ENCODE data around the gene PLXNA4. TPM values are rescaled to one million over a fixed set of nuclear protein-coding genes. Genes with fewer than 3 reads are reported as not detected.

Gene PLXNA4
- total and polyA plus RNA-seq, 5 donors = 5.7 to 19.3 (median 16.0) TPM

GRCh38 chr7:132575419-132575981, 770 bp downstream of the PLXNA4 start:
- Histone ChIP-seq H3K27me3 (ENCODE audit: control insufficient read depth, insufficient read depth) (no peaks in the 10 kb centered on the region), H3K9me3 (ENCODE audit: control insufficient read depth, low read length) (no peaks in the 10 kb centered on the region), H3K4me3 (ENCODE audit: low read length) (peak overlapping the region; percentile 79), H3K4me1 (ENCODE audit: control insufficient read depth, insufficient read depth, low read length) (peaks cover 2% of the 10 kb centered on the region), H3K27ac (ENCODE audit: low read length) (no peak overlapping the region)
- ATAC-seq (peak; percentile 82 to 84), DNase-seq (peak; percentile 78 to 90 (median 88))
- 1% methylated on average over 27 of the region's 27 CpGs for WGBS
- intact Hi-C loops (cut with DNase I) = loop anchor here (5.0 to 10.0 kb wide), 5 partner anchors 71 to 628 kb away; no protein-coding TSS in a partner anchor

DNA sequence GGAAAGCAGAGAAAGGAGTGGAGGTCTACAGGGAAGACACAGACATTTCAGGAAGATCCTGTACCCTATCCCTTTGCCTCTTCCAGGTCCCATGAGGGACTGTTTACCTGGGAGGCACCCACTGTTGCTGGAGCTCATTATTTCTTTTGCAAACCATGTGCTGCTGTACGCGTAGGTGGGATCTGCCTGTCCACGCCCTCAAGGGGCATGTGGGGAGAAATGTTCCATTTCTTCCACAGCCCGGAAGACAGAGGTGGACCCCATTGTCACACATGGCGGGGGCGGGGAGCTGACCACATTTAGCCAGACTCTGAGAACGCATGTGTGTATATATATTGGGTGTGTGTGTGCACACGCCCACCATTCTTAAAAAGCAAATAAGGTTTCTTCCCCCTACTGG, 2.0 kb downstream of the PLXNA4 start:
- peak overlapping the region; percentile 79 for H3K4me3 ChIP-seq (ENCODE audit: low read length)
- DNase-seq = no peak

GRCh38 chr7:132573251-132573955, 2.9 kb downstream of the PLXNA4 start:
- Histone ChIP-seq H3K4me3 (ENCODE audit: low read length) (no peak overlapping the region), H3K4me1 (ENCODE audit: control insufficient read depth, insufficient read depth, low read length) (peaks cover 2% of the 10 kb centered on the region), H3K9me3 (ENCODE audit: control insufficient read depth, low read length) (no peaks in the 10 kb centered on the region), H3K27me3 (ENCODE audit: control insufficient read depth, insufficient read depth) (no peaks in the 10 kb centered on the region), H3K27ac (ENCODE audit: low read length) (no peak overlapping the region)
- DNase-seq (no peak), ATAC-seq (no peak)
- intact Hi-C loops (cut with DNase I) = loop anchor here in 2 of 4 donors (10.0 kb wide), 2 partner anchors 69 to 179 kb away; no protein-coding TSS in a partner anchor
- 53% methylated on average over 13 of the region's 13 CpGs for WGBS

More for the DNA sequence above, 2.0 kb downstream of the PLXNA4 start:
- Histone ChIP-seq H3K27me3 (ENCODE audit: control insufficient read depth, insufficient read depth) (no peaks in the 10 kb centered on the region), H3K4me1 (ENCODE audit: control insufficient read depth, insufficient read depth, low read length) (peaks cover 2% of the 10 kb centered on the region), H3K9me3 (ENCODE audit: control insufficient read depth, low read length) (no peaks in the 10 kb centered on the region), H3K27ac (ENCODE audit: low read length) (no peak overlapping the region)
- ATAC-seq = no peak
- intact Hi-C loops (cut with DNase I) = loop anchor here in 2 of 4 donors (10.0 kb wide), 2 partner anchors 69 to 179 kb away; no protein-coding TSS in a partner anchor
- 67% methylated on average over 8 of the region's 8 CpGs for WGBS

DNA sequence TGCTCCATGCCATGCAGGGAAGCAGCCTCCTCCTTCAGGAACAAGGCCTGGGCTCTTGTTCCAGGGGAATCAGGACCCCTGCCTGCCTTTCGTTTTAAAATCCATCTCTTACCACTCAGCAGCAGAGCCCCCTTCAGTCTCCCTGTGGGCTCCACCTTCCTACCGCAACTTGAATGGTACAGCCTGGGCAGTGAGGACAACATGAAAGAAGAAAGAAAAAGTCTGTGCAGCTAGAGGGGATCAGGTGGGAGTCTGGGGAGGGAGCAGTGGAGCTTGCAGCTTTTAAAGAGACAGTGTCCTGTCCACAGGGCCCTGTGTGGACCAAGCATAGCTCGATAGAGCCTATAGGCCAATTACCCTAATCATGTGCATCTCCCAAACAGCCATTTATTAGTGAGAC, 3.7 kb downstream of the PLXNA4 start:
- ATAC-seq (no peak), DNase-seq (no peak)
- H3K4me3 ChIP-seq (ENCODE audit: low read length) = no peak overlapping the region
- no peak overlapping the region for H3K27ac ChIP-seq (ENCODE audit: low read length)
- intact Hi-C loops (cut with DNase I) = loop anchor here in 2 of 4 donors (10.0 kb wide), 2 partner anchors 68 to 178 kb away; no protein-coding TSS in a partner anchor
- peaks cover 2% of the 10 kb centered on the region for H3K4me1 ChIP-seq (ENCODE audit: control insufficient read depth, insufficient read depth, low read length)
- H3K9me3 ChIP-seq (ENCODE audit: control insufficient read depth, low read length) = no peaks in the 10 kb centered on the region
- H3K27me3 ChIP-seq (ENCODE audit: control insufficient read depth, insufficient read depth) = no peaks in the 10 kb centered on the region
- 63% methylated on average over 3 of the region's 3 CpGs for WGBS

- DNase-seq = no peak
- Histone ChIP-seq H3K9me3 (ENCODE audit: control insufficient read depth, low read length) (no peaks in the 10 kb centered on the region), H3K4me3 (ENCODE audit: low read length) (no peak overlapping the region), H3K27me3 (ENCODE audit: control insufficient read depth, insufficient read depth) (no peaks in the 10 kb centered on the region), H3K4me1 (ENCODE audit: control insufficient read depth, insufficient read depth, low read length) (peaks cover 2% of the 10 kb centered on the region), H3K27ac (ENCODE audit: low read length) (no peak overlapping the region)
- 68% methylated on average over 2 of the region's 2 CpGs for WGBS
- intact Hi-C loops (cut with DNase I) = loop anchor here in 2 of 4 donors (10.0 kb wide), 2 partner anchors 67 to 177 kb away; no protein-coding TSS in a partner anchor
- ATAC-seq = peak in 1 of 2 donors; percentile 5
Measured at GRCh38 chr7:132571970-132572369, 4.3 kb downstream of the PLXNA4 start.

DNA sequence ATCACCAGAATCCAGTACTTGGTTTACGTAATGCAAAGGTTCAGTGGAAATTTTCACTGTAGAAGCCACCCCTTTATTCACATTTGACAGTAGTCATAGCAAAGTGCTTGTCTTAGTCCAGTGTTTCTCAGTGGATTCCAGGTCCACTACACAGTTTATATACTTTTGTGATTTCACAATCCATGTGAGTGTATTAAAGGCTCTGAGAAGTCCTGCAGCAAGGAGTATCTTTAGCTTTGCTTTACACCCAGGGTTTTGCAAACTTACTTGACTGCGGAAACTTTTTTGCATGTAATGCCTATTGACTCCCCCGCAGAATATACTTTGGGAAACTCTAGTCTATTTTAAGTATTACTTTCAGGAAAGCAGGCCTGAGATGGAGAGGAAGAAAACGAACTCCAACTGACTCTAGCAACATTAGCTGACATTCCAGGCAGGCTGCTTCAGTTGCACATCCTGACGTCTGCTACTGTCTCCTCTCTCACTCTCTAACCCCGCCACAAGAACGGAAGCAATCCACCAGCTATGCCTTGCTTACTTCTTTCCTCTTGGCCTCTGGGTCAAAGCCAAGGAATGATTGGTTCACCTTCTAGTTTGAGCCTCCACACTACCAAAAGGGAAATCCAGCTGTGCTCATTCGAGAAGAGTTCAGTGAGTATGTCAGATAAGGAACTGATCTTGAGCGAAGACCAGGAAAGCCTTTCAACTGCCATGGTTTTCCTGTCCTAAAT, 6.2 kb downstream of the PLXNA4 start:
- no peaks in the 10 kb centered on the region for H3K27me3 ChIP-seq (ENCODE audit: control insufficient read depth, insufficient read depth)
- 64% methylated on average over 9 of the region's 9 CpGs for WGBS
- intact Hi-C loops (cut with DNase I) = loop anchor here in 2 of 4 donors (10.0 kb wide), 2 partner anchors 65 to 175 kb away; no protein-coding TSS in a partner anchor

GRCh38 chr7:132568962-132569361, 7.3 kb downstream of the PLXNA4 start:
- H3K9me3 ChIP-seq (ENCODE audit: control insufficient read depth, low read length) = no peaks in the 10 kb centered on the region
- H3K27ac ChIP-seq (ENCODE audit: low read length) = no peak overlapping the region
- H3K27me3 ChIP-seq (ENCODE audit: control insufficient read depth, insufficient read depth) = no peaks in the 10 kb centered on the region
- intact Hi-C loops (cut with DNase I) = no loop called here
- WGBS = 92% methylated on average over 2 of the region's 2 CpGs
- peaks cover 2% of the 10 kb centered on the region for H3K4me1 ChIP-seq (ENCODE audit: control insufficient read depth, insufficient read depth, low read length)
- no peak for DNase-seq
- no peak overlapping the region for H3K4me3 ChIP-seq (ENCODE audit: low read length)
- no peak for ATAC-seq

More for the DNA sequence above, 6.2 kb downstream of the PLXNA4 start:
- Histone ChIP-seq H3K9me3 (ENCODE audit: control insufficient read depth, low read length) (no peaks in the 10 kb centered on the region), H3K27ac (ENCODE audit: low read length) (no peak overlapping the region), H3K4me1 (ENCODE audit: control insufficient read depth, insufficient read depth, low read length) (peaks cover 2% of the 10 kb centered on the region), H3K4me3 (ENCODE audit: low read length) (no peak overlapping the region)
- DNase-seq (no peak), ATAC-seq (no peak)

- no peak for DNase-seq
- WGBS = 88% methylated on average over 5 of the region's 5 CpGs
- no peak overlapping the region for H3K27ac ChIP-seq (ENCODE audit: low read length)
- no peak for ATAC-seq
- H3K4me3 ChIP-seq (ENCODE audit: low read length) = no peak overlapping the region
- no peaks in the 10 kb centered on the region for H3K4me1 ChIP-seq (ENCODE audit: control insufficient read depth, insufficient read depth, low read length)
- intact Hi-C loops (cut with DNase I) = no loop called here
- no peaks in the 10 kb centered on the region for H3K27me3 ChIP-seq (ENCODE audit: control insufficient read depth, insufficient read depth)
- H3K9me3 ChIP-seq (ENCODE audit: control insufficient read depth, low read length) = no peaks in the 10 kb centered on the region
Measured at GRCh38 chr7:132565885-132566284, 10.4 kb downstream of the PLXNA4 start.

- DNase-seq (no peak), ATAC-seq (no peak)
- Histone ChIP-seq H3K27me3 (ENCODE audit: control insufficient read depth, insufficient read depth) (no peaks in the 10 kb centered on the region), H3K4me3 (ENCODE audit: low read length) (no peak overlapping the region), H3K27ac (ENCODE audit: low read length) (no peak overlapping the region), H3K9me3 (ENCODE audit: control insufficient read depth, low read length) (no peaks in the 10 kb centered on the region), H3K4me1 (ENCODE audit: control insufficient read depth, insufficient read depth, low read length) (no peaks in the 10 kb centered on the region)
- WGBS = 94% methylated on average over 5 of the region's 5 CpGs
- intact Hi-C loops (cut with DNase I) = no loop called here
Measured at GRCh38 chr7:132565441-132565840, 10.8 kb downstream of the PLXNA4 start.

- intact Hi-C loops (cut with DNase I) = no loop called here
- Histone ChIP-seq H3K4me3 (ENCODE audit: low read length) (no peak overlapping the region), H3K4me1 (ENCODE audit: control insufficient read depth, insufficient read depth, low read length) (no peaks in the 10 kb centered on the region), H3K9me3 (ENCODE audit: control insufficient read depth, low read length) (no peaks in the 10 kb centered on the region), H3K27me3 (ENCODE audit: control insufficient read depth, insufficient read depth) (no peaks in the 10 kb centered on the region), H3K27ac (ENCODE audit: low read length) (no peak overlapping the region)
- ATAC-seq (no peak), DNase-seq (no peak)
- 91% methylated on average over 8 of the region's 8 CpGs for WGBS
Measured at GRCh38 chr7:132564849-132565248, 11.4 kb downstream of the PLXNA4 start.

DNA sequence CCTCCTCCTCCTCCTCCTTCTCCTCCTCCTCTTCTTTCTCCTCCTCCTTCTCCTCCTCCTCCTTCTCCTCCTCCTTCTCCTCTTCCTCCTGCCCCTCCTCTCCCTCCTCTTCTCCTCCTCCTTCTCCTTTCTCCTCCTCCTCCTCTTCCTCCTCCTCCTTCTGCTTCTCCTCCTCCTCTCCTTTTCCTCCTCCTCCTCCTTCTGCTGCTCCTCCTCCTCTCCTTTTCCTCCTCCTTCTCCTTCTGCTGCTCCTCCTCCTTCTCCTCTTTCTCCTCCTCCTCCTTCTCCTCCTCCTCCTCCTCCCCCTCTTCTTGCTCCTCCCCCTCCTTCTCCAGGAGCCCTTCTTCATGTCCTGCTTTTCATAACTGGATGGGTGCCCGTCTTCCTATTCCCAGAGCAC, 12.2 kb downstream of the PLXNA4 start:
- WGBS = 85% methylated on average over 1 of the region's 1 CpG
- intact Hi-C loops (cut with DNase I) = no loop called here

More for the DNA sequence above, 12.2 kb downstream of the PLXNA4 start:
- Histone ChIP-seq H3K27ac (ENCODE audit: low read length) (no peak overlapping the region), H3K4me1 (ENCODE audit: control insufficient read depth, insufficient read depth, low read length) (no peaks in the 10 kb centered on the region), H3K27me3 (ENCODE audit: control insufficient read depth, insufficient read depth) (no peaks in the 10 kb centered on the region), H3K4me3 (ENCODE audit: low read length) (no peak overlapping the region), H3K9me3 (ENCODE audit: control insufficient read depth, low read length) (no peaks in the 10 kb centered on the region)
- DNase-seq (no peak), ATAC-seq (no peak)
